GM23248 (cell line): ENCODE measurements around the gene RAD51AP2. TPM values are rescaled to one million over a fixed set of nuclear protein-coding genes. Genes with fewer than 3 reads are reported as not detected.

ENCODE experiments used
- DNase-seq: peaks from one replicate; pipeline ENCODE4 v3.0.0-alpha.2; 2015
- H2AFZ ChIP-seq: fragments of 200-600 bp; sonication (generic); 2 replicates; pipeline ENCODE4 v1.6.1; 2016; ENCODE audit warnings: antibody characterized with exemption
- H3F3A ChIP-seq: fragments of 200-600 bp; sonication (generic); 2 replicates; pipeline ENCODE4 v1.6.1; 2016; ENCODE audit warnings: mild to moderate bottlenecking, antibody characterized with exemption, mixed run types; ENCODE audit not compliant: insufficient read depth
- H3K27ac ChIP-seq: fragments of 200-600 bp; sonication (generic); 2 replicates; pipeline ENCODE4 v1.5.1; 2016; ENCODE audit warnings: mild to moderate bottlenecking
- H3K27me3 ChIP-seq: fragments of 200-600 bp; sonication (generic); replicated peaks from 2 replicates; pipeline ENCODE4 v1.6.1; 2016; ENCODE audit warnings: mild to moderate bottlenecking; ENCODE audit not compliant: insufficient read depth
- H3K36me3 ChIP-seq: fragments of 200-600 bp; sonication (generic); 2 replicates; pipeline ENCODE4 v1.6.1; 2016; ENCODE audit warnings: low read depth, mild to moderate bottlenecking
- H3K4me1 ChIP-seq: fragments of 200-600 bp; sonication (generic); 2 replicates; pipeline ENCODE4 v1.6.1; 2016; ENCODE audit warnings: mild to moderate bottlenecking; ENCODE audit not compliant: insufficient read depth
- H3K4me2 ChIP-seq: fragments of 200-600 bp; sonication (generic); one replicate; pipeline ENCODE4 v1.6.1; 2016; ENCODE audit warnings: mild to moderate bottlenecking; ENCODE audit not compliant: unreplicated experiment
- H3K4me3 ChIP-seq: fragments of 200-600 bp; sonication (generic); 2 replicates; pipeline ENCODE4 v1.5.1; 2016; ENCODE audit warnings: mild to moderate bottlenecking
- H3K79me2 ChIP-seq: fragments of 200-600 bp; sonication (generic); 2 replicates; pipeline ENCODE4 v1.6.1; 2016; ENCODE audit warnings: mild to moderate bottlenecking; ENCODE audit not compliant: insufficient read depth
- H3K9ac ChIP-seq: fragments of 200-600 bp; sonication (generic); 2 replicates; pipeline ENCODE4 v1.6.1; 2016; ENCODE audit warnings: mild to moderate bottlenecking
- H3K9me2 ChIP-seq: fragments of 200-600 bp; sonication (generic); 2 replicates; pipeline ENCODE4 v1.6.1; 2016; ENCODE audit warnings: mixed run types, mild to moderate bottlenecking, moderate library complexity; ENCODE audit not compliant: insufficient read depth
- H3K9me3 ChIP-seq: fragments of 200-600 bp; sonication (generic); one replicate; pipeline ENCODE4 v1.6.1; 2017; ENCODE audit warnings: low read depth
- H4K20me1 ChIP-seq: fragments of 200-600 bp; sonication (generic); 2 replicates; pipeline ENCODE4 v1.6.0; 2016; ENCODE audit not compliant: insufficient read depth
- EZH2 ChIP-seq: fragments of 200-600 bp; sonication (generic); IDR thresholded peaks from 2 replicates; pipeline ENCODE4 v1.6.1; 2018; ENCODE audit warnings: antibody characterized with exemption, mild to moderate bottlenecking; ENCODE audit not compliant: insufficient read depth, poor library complexity, severe bottlenecking
- EZH2phosphoT487 ChIP-seq: fragments of 200-600 bp; sonication (generic); IDR thresholded peaks from 2 replicates; pipeline ENCODE4 v1.6.1; 2018; ENCODE audit warnings: antibody characterized with exemption, moderate library complexity, mild to moderate bottlenecking, low read depth; ENCODE audit not compliant: insufficient read depth
- whole genome bisulfite sequencing, 2 experiments: methylation state at CpG; one replicate each; pipeline ENCODE4 v1.1.6; 2015 to 2017; ENCODE audit warnings: low lambda C conversion rate in 2 of 2, low coverage in 1 of 2; ENCODE audit errors: missing lambda C conversion rate in 2 of 2; 5-methylcytosine and 5-hydroxymethylcytosine counted together
- in situ Hi-C: fragments of 300-500 bp; cut with MboI; formaldehyde crosslinking; loops from 2 replicates; pipeline ENCODE4 v1.15.0; 2020
- polyA plus RNA-seq: library from polyadenylated mRNA; unstranded; fragments of >200 nt; fragmentation: Nextera tagmentation; extraction: Ambion mirVana; gene quantifications from 2 replicates; pipeline ENCODE4 v1.2.1, GENCODE V29; 2016
- total RNA-seq: library from RNA; depleted of rRNA; stranded (reverse); fragments of >200 nt; shearing (Covaris generic); gene quantifications from 2 replicates; pipeline ENCODE4 v1.2.3, GENCODE V29; 2014

RAD51AP2 gene
- total and polyA plus RNA-seq, 2 experiments from 2014 or later, result not detected

GRCh38 chr2:17542471-17542870 is 24.2 kb upstream of the RAD51AP2 start:
- H3K27me3 ChIP-seq, result no peaks in the 10 kb centered on the region
- no peak overlapping the region for H3K27ac ChIP-seq
- no peaks in the 10 kb centered on the region for H3K9me2 ChIP-seq
- no peak overlapping the region for H3K4me2 ChIP-seq
- H3K4me3 ChIP-seq, result no peak overlapping the region
- H4K20me1 ChIP-seq, result no peaks in the 10 kb centered on the region
- H2AFZ ChIP-seq, result no peak overlapping the region
- H3K9me3 ChIP-seq, result no peaks in the 10 kb centered on the region
- no peak overlapping the region for H3K9ac ChIP-seq
- H3K36me3 ChIP-seq, result no peaks in the 10 kb centered on the region
- TF ChIP-seq EZH2phosphoT487 (no peak), EZH2 (no peak)
- peaks cover 13% of the 10 kb centered on the region for H3K4me1 ChIP-seq
- in situ Hi-C loops, result no loop called here
- 95 to 99% methylated on average over 2 of the region's 2 CpGs for WGBS, 2 experiments
- DNase-seq, result no peak
- peaks cover 7% of the 10 kb centered on the region for H3F3A ChIP-seq
- H3K79me2 ChIP-seq, result no peaks in the 10 kb centered on the region

- in situ Hi-C loops, result no loop called here
- H3K4me3 ChIP-seq, result peak overlapping the region; percentile 78
- no peaks in the 10 kb centered on the region for H3K27me3 ChIP-seq
- H3K9me3 ChIP-seq, result no peaks in the 10 kb centered on the region
- peaks cover 12% of the 10 kb centered on the region for H3F3A ChIP-seq
- no peak for DNase-seq
- H3K9ac ChIP-seq, result no peak overlapping the region
- TF ChIP-seq EZH2phosphoT487, result no peak
- TF ChIP-seq EZH2, result no peak
- H3K4me2 ChIP-seq, result peak overlapping the region; percentile 91
- H3K27ac ChIP-seq, result no peak overlapping the region
- H4K20me1 ChIP-seq, result no peaks in the 10 kb centered on the region
- peak overlapping the region; percentile 85 for H2AFZ ChIP-seq
- WGBS, 2 experiments, result 15 to 17% methylated on average over 12 of the region's 12 CpGs
- peaks cover 15% of the 10 kb centered on the region for H3K4me1 ChIP-seq
- no peaks in the 10 kb centered on the region for H3K36me3 ChIP-seq
- H3K79me2 ChIP-seq, result no peaks in the 10 kb centered on the region
- no peaks in the 10 kb centered on the region for H3K9me2 ChIP-seq
Observed at GRCh38 chr2:17541531-17541950, 23.3 kb upstream of the RAD51AP2 start.

GRCh38 chr2:17540813-17541530 is 22.7 kb upstream of the RAD51AP2 start:
- Histone ChIP-seq H3K36me3 (no peaks in the 10 kb centered on the region), H3K9me3 (no peaks in the 10 kb centered on the region), H3F3A (peaks cover 14% of the 10 kb centered on the region), H3K9ac (peak overlapping the region; percentile 57), H3K4me3 (peak overlapping the region; percentile 78), H3K4me1 (peaks cover 17% of the 10 kb centered on the region), H3K9me2 (no peaks in the 10 kb centered on the region), H3K27me3 (no peaks in the 10 kb centered on the region), H4K20me1 (no peaks in the 10 kb centered on the region), H3K79me2 (no peaks in the 10 kb centered on the region), H3K4me2 (peak overlapping the region; percentile 91), H3K27ac (no peak overlapping the region), H2AFZ (peak overlapping the region; percentile 85)
- no peak for DNase-seq
- 1 to 3% methylated on average over 21 of the region's 21 CpGs for WGBS, 2 experiments
- in situ Hi-C loops, result no loop called here
- TF ChIP-seq EZH2, result no peak

DNA sequence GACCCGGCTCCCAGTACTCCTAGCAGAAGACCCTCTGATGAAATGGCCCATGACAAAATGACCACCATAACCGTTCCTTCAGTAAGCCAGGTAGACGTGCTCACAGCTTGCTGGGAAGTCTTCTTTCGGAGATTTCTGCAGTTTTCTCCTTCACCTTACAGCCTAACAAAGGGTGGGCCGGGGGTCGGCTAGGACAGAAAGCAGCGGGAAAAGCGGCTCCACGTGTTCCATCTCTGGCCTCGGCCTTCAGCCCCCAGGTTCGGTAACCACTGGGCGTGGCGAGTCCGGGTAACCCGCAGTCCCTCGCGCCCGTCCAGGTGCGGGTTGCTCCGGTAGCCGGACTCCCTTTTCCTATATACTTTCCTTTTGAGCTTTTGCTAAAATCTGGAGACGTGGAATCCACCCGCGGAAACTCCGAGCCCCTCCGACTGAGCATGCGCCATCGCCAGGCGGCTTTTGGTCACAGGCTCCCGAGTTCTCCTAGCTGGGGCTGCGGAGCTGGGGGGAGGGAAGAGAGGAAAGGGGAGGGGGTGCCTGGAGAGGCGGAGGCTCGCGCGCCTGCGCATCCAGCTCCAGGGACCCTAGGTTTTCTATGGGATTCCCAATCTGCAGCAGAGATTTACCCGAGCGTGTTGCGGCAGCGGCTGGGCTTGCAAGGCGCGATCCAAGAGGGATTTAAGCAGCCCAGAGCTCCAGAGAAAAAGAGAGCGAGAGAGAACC is 22.0 kb upstream of the RAD51AP2 start, which contains the start of gene VSNL1:
VSNL1 (plus strand) TSS at position 604 of the 720 bp plus-strand sequence. CDS start 51,379 bp downstream, outside the sequence.
- Histone ChIP-seq H3K9me3 (no peaks in the 10 kb centered on the region), H3K4me3 (peak within 1 kb of the TSS; percentile 78), H3K9ac (peak within 1 kb of the TSS; percentile 57), H3F3A (peaks cover 14% of the 10 kb centered on the region), H4K20me1 (no peaks in the 10 kb centered on the region), H3K9me2 (no peaks in the 10 kb centered on the region), H3K79me2 (no peaks in the 10 kb centered on the region), H3K36me3 (no peaks in the 10 kb centered on the region), H3K27ac (no peak within 1 kb of the TSS), H3K4me2 (peak within 1 kb of the TSS; percentile 94), H2AFZ (peak within 1 kb of the TSS; percentile 85), H3K27me3 (no peaks in the 10 kb centered on the region), H3K4me1 (peaks cover 17% of the 10 kb centered on the region)
- 2 to 3% methylated on average over 33 to 43 of the region's 43 CpGs for WGBS, 2 experiments
- no peak for TF ChIP-seq EZH2
- TF ChIP-seq EZH2phosphoT487, result no peak
- in situ Hi-C loops, result no loop called here
- DNase-seq, result peak; percentile 74
